ENCODE data around the gene ATP6V1E1.

DNA sequence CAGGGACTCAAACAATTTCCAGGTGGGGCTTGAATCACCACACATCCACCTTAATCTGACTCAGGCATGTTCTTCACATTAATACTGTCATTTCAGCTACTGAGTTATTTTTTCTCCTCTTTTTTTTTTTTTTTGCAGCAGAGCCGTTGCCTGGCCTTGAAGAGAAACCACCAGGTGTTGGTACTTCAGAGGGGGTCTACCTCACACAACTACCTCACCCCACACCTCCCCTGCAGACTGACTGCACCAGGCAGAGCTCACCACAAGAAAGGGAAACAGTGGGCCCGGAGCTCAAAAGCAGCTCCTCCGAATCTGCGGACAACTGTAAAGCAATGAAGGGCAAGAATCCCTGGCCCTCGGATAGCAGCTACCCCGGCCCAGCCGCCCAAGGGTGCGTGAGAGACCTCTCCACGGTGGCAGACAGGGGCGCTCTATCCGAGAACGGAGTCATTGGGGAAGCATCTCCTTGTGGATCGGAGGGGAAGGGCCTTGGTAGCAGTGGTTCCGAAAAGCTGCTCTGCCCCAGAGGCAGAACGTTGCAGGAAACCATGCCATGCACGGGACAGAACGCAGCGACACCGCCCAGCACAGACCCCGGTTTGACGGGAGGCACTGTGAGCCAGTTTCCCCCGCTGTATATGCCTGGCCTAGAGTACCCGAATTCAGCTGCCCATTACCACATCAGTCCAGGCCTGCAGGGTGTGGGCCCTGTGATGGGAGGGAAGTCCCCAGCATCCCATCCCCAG, 80.4 kb downstream of the ATP6V1E1 start:
- TF ChIP-seq, protein P1, sequence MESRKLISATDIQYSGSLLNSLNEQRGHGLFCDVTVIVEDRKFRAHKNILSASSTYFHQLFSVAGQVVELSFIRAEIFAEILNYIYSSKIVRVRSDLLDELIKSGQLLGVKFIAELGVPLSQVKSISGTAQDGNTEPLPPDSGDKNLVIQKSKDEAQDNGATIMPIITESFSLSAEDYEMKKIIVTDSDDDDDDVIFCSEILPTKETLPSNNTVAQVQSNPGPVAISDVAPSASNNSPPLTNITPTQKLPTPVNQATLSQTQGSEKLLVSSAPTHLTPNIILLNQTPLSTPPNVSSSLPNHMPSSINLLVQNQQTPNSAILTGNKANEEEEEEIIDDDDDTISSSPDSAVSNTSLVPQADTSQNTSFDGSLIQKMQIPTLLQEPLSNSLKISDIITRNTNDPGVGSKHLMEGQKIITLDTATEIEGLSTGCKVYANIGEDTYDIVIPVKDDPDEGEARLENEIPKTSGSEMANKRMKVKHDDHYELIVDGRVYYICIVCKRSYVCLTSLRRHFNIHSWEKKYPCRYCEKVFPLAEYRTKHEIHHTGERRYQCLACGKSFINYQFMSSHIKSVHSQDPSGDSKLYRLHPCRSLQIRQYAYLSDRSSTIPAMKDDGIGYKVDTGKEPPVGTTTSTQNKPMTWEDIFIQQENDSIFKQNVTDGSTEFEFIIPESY (IDR thresholded peaks at IDR 0.05; ENCODE audit: borderline replicate concordance, low read depth), result no peak
- TF ChIP-seq, protein P2, sequence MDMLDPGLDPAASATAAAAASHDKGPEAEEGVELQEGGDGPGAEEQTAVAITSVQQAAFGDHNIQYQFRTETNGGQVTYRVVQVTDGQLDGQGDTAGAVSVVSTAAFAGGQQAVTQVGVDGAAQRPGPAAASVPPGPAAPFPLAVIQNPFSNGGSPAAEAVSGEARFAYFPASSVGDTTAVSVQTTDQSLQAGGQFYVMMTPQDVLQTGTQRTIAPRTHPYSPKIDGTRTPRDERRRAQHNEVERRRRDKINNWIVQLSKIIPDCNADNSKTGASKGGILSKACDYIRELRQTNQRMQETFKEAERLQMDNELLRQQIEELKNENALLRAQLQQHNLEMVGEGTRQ (IDR thresholded peaks at IDR 0.05; ENCODE audit: borderline replicate concordance, low read depth, low read length), result no peak
- TF ChIP-seq CTCF (IDR thresholded peaks at IDR 0.05) (no peak), EP300 (IDR thresholded peaks at IDR 0.05; ENCODE audit: borderline replicate concordance in 1 of 2, low read depth in 1 of 2, low read length in 1 of 2) (no peak), GATA2 (CRISPR knock-in tag; IDR thresholded peaks at IDR 0.05) (no peak), RFX5 (IDR thresholded peaks at IDR 0.05; ENCODE audit: low read length) (no peak), POLR2AphosphoS5 (IDR thresholded peaks at IDR 0.05; ENCODE audit: low read depth, low read length) (no peak), JUND (IDR thresholded peaks at IDR 0.05) (no peak), YY1 (IDR thresholded peaks at IDR 0.05; ENCODE audit: low read depth) (no peak)
- TF ChIP-seq, protein P3, sequence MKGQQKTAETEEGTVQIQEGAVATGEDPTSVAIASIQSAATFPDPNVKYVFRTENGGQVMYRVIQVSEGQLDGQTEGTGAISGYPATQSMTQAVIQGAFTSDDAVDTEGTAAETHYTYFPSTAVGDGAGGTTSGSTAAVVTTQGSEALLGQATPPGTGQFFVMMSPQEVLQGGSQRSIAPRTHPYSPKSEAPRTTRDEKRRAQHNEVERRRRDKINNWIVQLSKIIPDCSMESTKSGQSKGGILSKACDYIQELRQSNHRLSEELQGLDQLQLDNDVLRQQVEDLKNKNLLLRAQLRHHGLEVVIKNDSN (IDR thresholded peaks at IDR 0.05; ENCODE audit: borderline replicate concordance, low read depth), result no peak

Data from SK-N-SH (cell line).